Pancreas (tissue), 10 donors: Measurements from ENCODE around the gene WWC1. TPM values are rescaled to one million over a fixed set of nuclear protein-coding genes. Genes with fewer than 3 reads are reported as not detected.

Experiments
- ATAC-seq, 4 donors: fragments of 200-7000 bp; cut with Tn5 transposase; one replicate each; pipeline versions ENCODE4 v1.8.0 to v1.9.1; 2020; ENCODE audit warnings: mild to moderate bottlenecking in 4 of 4, moderate library complexity in 4 of 4
- DNase-seq, 6 donors: peaks; one replicate each; pipeline ENCODE4 v3.0.0-alpha.2; 2020
- FAIRE-seq: peaks from 2 replicates; lab custom pipeline; 2012; peaks lifted over from hg19 to GRCh38; lab: Jason Lieb, UNC
- H3K27ac ChIP-seq, 4 donors: fragments of 200-600 bp; sonication (generic); 1 replicate in 3 of 4; 2 replicates in 1 of 4; pipeline versions ENCODE4 v1.5.0 to v1.8.0; 2020
- H3K27me3 ChIP-seq, 4 donors: fragments of 200-600 bp; one replicate each; pipeline ENCODE4 v1.8.0; 2021
- H3K36me3 ChIP-seq, 3 donors: fragments of 200-600 bp; sonication (generic) in 1 of 3; one replicate each; pipeline versions ENCODE4 v1.5.0 to v1.8.0; 2020 to 2021
- H3K4me1 ChIP-seq, 3 donors: fragments of 200-600 bp; one replicate each; pipeline ENCODE4 v1.8.0; 2021
- H3K4me3 ChIP-seq, 4 donors: fragments of 200-600 bp; sonication (generic) in 2 of 4; one replicate each; pipeline versions ENCODE4 v1.5.0 to v1.8.0; 2020 to 2021
- H3K9me3 ChIP-seq, 4 donors: fragments of 200-600 bp; one replicate each; pipeline ENCODE4 v1.8.0; 2021
- WGBS, 2 donors: extraction: QIAGEN DNeasy Blood & Tissue Kit; methylation state at CpG; one replicate each; pipeline ENCODE4 v1.1.7; 2013; 5-methylcytosine and 5-hydroxymethylcytosine counted together
- intact Hi-C, 3 donors: fragments of 100-400 bp; cut with DNase I; formaldehyde crosslinking; loops; one replicate each; pipeline versions ENCODE4 v1.11.1 to v1.14.2; 2022
- polyA plus RNA-seq, 2 donors: library from polyadenylated mRNA; stranded (reverse); fragments of 200-250 nt; gene quantifications; one replicate each; pipeline ENCODE4 v1.2.3, GENCODE V29; 2013
- total RNA-seq, 6 donors: library from RNA; stranded (reverse); fragmentation: NEBNext Ultra II Directional in 4 of 6; extraction: Animal tissue kit (Norgen Biotek cat#: 25700) in 4 of 6; gene quantifications; one replicate each; pipeline versions ENCODE4 v1.2.1 to v1.2.4, GENCODE V29; 2021 to 2023
- TF ChIP-seq, protein P1 (sequence below), 4 donors: fragments of 200-600 bp; sonication (generic) in 3 of 4; IDR thresholded peaks; one replicate each; pipeline versions ENCODE4 v1.5.0 to v1.8.0; 2021; ENCODE audit warnings: antibody characterized with exemption in 4 of 4
- donor health status: healthy with polysubstance abuse.
- donor health status: DM: no; HTN: no; CAD: no; lungs with moderate emphysema.
- donor health status: DM: no; HTN: no; CAD: no.
- donor health status: control.
- donor health status: control.
- donor health status: Bipolar disorder and iron deficiency.
- donor health status: DM: yes; HTN: yes; CAD: no.
- donor health status: DM: no; HTN: no; CAD: no.
- donor health status: DM: no; HTN: no; CAD: no.
- donor health status: DM: yes; HTN: yes; CAD: no.

Gene WWC1
- total and polyA plus RNA-seq, 8 donors, result 35.0 to 54.2 (median 38.7) TPM

DNA sequence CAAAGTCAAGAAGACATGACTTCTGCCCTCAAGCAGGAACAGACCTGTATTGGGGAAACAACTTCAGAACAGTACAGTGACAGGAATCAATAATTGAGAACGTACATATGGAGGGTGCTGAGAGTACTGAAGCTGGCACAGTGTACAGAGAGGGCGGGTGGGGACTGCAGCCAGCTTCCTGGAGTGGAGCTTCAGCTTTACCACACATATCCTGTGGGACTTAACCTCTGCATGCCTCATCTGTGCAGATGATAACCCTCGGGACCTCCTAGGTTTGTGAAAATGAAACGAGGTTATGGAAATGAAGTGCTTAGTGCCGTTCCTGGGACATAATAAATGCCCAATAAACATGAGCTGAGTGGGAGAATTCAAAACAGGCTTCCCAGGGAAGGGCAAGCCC, 172.8 kb downstream of the WWC1 start:
- H3K9me3 ChIP-seq, result no peaks in the 10 kb centered on the region
- DNase-seq, result no peak
- TF ChIP-seq, protein P1, sequence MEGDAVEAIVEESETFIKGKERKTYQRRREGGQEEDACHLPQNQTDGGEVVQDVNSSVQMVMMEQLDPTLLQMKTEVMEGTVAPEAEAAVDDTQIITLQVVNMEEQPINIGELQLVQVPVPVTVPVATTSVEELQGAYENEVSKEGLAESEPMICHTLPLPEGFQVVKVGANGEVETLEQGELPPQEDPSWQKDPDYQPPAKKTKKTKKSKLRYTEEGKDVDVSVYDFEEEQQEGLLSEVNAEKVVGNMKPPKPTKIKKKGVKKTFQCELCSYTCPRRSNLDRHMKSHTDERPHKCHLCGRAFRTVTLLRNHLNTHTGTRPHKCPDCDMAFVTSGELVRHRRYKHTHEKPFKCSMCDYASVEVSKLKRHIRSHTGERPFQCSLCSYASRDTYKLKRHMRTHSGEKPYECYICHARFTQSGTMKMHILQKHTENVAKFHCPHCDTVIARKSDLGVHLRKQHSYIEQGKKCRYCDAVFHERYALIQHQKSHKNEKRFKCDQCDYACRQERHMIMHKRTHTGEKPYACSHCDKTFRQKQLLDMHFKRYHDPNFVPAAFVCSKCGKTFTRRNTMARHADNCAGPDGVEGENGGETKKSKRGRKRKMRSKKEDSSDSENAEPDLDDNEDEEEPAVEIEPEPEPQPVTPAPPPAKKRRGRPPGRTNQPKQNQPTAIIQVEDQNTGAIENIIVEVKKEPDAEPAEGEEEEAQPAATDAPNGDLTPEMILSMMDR (IDR thresholded peaks at IDR 0.05), result no peak
- 63 to 79% methylated on average over 5 of the region's 5 CpGs for WGBS, 2 donors
- H3K27ac ChIP-seq, result no peak overlapping the region
- no peaks in the 10 kb centered on the region for H3K4me1 ChIP-seq
- H3K4me3 ChIP-seq, result no peak overlapping the region
- no peak for FAIRE-seq
- ATAC-seq, result no peak
- H3K36me3 ChIP-seq, result peaks cover 0 to 66% (median 5%) of the 10 kb centered on the region in 3 donors
- intact Hi-C loops, result no loop called here
- H3K27me3 ChIP-seq, result no peaks in the 10 kb centered on the region

DNA sequence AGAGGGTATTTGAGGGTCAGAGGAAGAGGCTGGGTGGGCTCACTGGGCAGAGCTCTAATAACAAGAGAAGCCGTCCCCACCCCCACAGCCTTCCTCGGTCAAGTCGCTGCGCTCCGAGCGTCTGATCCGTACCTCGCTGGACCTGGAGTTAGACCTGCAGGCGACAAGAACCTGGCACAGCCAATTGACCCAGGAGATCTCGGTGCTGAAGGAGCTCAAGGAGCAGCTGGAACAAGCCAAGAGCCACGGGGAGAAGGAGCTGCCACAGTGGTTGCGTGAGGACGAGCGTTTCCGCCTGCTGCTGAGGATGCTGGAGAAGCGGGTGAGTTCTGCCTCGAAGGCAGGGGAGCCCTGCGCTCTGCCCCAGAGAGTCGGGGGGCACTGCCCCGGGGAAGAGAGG, 173.2 kb downstream of the WWC1 start:
- no peaks in the 10 kb centered on the region for H3K9me3 ChIP-seq
- FAIRE-seq, result no peak
- intact Hi-C loops, result no loop called here
- H3K27me3 ChIP-seq, result no peaks in the 10 kb centered on the region
- no peak for ATAC-seq
- no peaks in the 10 kb centered on the region for H3K4me1 ChIP-seq
- H3K4me3 ChIP-seq, result no peak overlapping the region
- H3K36me3 ChIP-seq, result peaks cover 0 to 64% (median 5%) of the 10 kb centered on the region in 3 donors
- no peak for DNase-seq
- 93 to 94% methylated on average over 20 of the region's 20 CpGs for WGBS, 2 donors
- TF ChIP-seq, protein P1 (IDR thresholded peaks at IDR 0.05), result no peak
- no peak overlapping the region for H3K27ac ChIP-seq

DNA sequence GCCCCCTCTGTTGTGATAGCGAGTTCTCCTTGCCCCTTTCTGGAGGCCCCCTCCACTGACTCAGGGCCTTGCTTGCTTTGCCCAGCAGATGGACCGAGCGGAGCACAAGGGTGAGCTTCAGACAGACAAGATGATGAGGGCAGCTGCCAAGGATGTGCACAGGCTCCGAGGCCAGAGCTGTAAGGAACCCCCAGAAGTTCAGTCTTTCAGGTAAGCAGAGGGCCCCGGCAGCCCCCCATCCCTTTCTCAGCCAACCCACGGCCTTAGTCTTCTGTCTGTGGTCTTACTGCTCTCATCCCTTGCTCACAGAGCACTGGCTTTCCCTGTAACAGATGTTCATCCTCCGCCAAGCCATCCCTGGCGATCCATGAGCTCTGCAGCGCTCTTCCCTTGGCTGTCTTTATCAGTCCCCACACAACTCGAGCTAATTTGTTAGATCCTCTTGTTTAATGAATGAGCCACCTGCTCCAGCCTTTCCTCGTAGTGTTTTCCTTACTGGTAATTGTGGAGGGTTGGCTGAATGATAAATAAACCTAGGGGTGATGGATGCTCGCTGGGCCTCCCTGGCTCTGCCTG, 176.4 kb downstream of the WWC1 start:
- intact Hi-C loops, result no loop called here
- FAIRE-seq, result no peak
- Histone ChIP-seq H3K4me3 (no peak overlapping the region), H3K36me3 (peaks cover 0 to 42% (median 5%) of the 10 kb centered on the region in 3 donors), H3K4me1 (no peaks in the 10 kb centered on the region), H3K9me3 (no peaks in the 10 kb centered on the region), H3K27me3 (no peaks in the 10 kb centered on the region), H3K27ac (no peak overlapping the region)
- DNase-seq, result no peak
- TF ChIP-seq, protein P1 (IDR thresholded peaks at IDR 0.05), result no peak
- ATAC-seq, result no peak
- 87 to 89% methylated on average over 10 to 12 of the region's 12 CpGs for WGBS, 2 donors

DNA sequence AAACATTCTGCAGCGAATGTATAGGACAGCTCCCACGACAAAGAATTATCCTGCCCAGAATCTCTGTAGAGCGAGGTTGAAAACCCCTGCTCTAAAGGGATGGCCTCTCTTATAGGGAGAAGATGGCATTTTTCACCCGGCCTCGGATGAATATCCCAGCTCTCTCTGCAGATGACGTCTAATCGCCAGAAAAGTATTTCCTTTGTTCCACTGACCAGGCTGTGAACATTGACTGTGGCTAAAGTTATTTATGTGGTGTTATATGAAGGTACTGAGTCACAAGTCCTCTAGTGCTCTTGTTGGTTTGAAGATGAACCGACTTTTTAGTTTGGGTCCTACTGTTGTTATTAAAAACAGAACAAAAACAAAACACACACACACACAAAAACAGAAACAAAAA, 177.4 kb downstream of the WWC1 start:
- Histone ChIP-seq H3K4me1 (no peaks in the 10 kb centered on the region), H3K27ac (no peak overlapping the region), H3K36me3 (peaks cover 0 to 41% (median 3%) of the 10 kb centered on the region in 3 donors), H3K27me3 (no peaks in the 10 kb centered on the region), H3K9me3 (no peaks in the 10 kb centered on the region), H3K4me3 (no peak overlapping the region)
- no peak for FAIRE-seq
- intact Hi-C loops, result no loop called here
- 89% methylated on average over 8 of the region's 8 CpGs for WGBS, 2 donors
- DNase-seq, result no peak
- no peak for ATAC-seq
- TF ChIP-seq, protein P1 (IDR thresholded peaks at IDR 0.05), result no peak

DNA sequence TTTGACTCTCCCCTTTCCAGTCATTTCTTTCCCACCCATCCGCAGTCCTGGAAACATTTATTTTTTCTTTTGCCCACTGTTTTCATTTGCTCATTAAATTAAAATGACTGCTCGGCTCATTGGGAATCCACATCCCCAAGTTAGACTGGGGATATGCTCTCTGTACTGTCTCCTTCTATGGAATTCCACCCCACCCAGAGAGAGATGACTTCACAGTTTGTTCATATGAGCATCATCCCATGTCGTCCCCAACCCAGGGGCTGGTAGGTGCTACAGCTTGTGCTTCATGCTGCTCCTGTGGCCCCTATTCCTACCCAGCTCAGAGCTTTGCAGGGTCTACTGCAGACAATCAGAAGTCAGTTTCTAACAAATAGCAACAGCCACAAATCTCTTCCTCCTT, 178.4 kb downstream of the WWC1 start:
- ATAC-seq (no peak), FAIRE-seq (no peak), DNase-seq (no peak)
- Histone ChIP-seq H3K27me3 (no peaks in the 10 kb centered on the region), H3K36me3 (peaks cover 0 to 45% (median 3%) of the 10 kb centered on the region in 3 donors), H3K9me3 (no peaks in the 10 kb centered on the region), H3K4me3 (no peak overlapping the region), H3K27ac (no peak overlapping the region), H3K4me1 (no peaks in the 10 kb centered on the region)
- TF ChIP-seq, protein P1 (IDR thresholded peaks at IDR 0.05), result no peak
- intact Hi-C loops, result no loop called here
- 88 to 91% methylated on average over 3 of the region's 3 CpGs for WGBS, 2 donors
